ENCODE results near the gene THEM4.

THEM4 gene

DNA sequence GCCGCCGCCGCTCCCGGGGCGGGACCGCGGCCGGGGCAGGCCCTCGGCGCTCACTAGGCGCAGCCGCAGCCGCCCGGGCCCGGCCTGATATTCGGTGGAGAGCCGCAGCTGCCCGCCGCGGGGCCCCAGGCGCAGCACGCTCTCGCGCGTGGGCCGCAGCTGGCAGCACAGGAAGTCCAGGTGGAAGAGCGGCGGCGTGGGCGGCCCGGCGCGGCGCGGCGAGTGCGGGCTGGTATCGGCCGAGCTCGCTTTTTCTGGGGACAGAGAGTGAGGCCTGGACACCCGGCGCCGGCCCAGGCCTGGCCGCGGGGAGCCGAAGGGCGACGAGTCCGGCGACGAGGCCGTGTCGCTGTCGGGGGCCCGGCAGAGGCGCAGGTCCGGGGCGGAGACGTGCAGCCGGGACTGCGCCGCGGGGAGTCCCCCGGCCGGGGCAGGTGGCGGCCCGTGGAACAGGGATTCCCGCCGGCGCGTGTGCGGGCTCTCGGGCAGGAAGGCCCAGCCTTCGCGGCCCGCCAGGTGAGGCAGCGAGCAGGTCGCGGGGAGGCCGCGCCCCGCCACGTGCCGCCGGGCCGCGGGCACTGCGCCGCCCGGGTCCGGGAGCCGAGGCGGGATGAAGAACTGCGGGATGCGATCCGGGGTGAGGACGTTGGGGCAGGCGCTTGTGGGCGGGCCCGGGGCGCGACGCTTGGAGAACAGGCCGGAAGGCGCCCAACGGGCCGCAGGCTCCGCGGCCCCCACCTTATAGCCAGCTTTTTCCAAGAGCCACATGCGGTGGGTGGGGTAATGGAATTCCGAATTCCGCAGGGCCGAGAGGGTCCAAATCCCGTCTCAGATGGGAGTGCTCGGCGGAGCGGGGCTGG is 70.9 kb downstream of the THEM4 start:
- no peak for DNase-seq (ENCODE audit: low read depth in 2 of 2)

DNA sequence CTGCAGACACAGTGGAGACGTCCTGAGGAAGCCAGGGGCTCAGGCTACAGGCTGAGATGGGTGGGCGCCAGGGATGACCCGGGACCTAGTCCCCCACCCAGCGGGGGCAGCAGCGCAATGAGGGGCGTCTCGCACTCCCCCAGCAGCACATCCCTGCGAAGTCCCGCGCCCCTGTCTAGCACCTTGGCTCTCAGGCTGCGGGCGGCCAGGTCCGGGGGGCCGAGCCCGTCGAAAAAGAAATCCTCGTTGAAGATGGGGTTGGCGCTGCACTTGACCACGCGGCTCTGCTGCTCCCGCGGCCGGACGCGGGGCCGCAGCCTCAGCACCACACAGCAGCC is 71.5 kb downstream of the THEM4 start:
- no peak for DNase-seq (ENCODE audit: low read depth in 2 of 2)

DNA sequence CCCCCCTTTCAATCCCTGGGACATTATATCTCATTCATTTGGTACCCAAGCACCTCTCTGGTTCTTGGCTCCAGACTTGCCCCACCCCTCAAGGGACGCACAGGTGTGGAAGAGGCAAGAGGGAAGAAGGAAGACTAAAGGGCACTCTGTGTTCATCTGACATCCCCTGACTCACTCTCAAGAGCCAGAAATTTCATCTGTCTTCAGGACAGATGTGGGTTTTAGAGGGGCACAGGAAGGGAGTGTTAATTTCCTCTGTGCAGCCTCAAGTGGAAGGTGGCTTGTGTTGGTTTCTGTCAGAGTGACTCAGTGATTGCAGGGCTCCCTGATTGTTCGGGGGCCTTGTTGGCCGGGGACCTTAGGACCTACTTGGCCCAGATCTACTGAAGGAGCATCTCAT is 72.1 kb downstream of the THEM4 start:
- no peak for DNase-seq (ENCODE audit: low read depth in 2 of 2)

DNA sequence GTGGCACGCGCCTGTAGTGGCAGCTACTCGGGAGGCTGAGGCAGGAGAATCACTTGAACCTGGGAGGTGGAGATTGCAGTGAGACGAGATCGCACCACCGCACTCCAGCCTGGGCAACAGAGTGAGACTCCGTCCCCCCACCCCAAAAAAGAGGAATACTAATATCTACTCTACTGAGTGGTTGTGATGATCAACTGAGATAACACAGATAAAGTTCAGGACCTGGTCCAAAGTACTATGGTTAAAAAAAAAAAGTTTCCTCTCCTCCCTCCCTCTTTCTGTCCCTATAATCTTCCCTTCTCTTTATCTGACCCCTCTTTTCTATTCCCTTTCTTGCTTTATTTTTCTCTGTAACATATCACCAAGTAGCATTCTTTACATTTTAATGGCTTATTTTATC is 73.7 kb downstream of the THEM4 start:
- DNase-seq (ENCODE audit: low read depth in 2 of 2) = no peak

DNA sequence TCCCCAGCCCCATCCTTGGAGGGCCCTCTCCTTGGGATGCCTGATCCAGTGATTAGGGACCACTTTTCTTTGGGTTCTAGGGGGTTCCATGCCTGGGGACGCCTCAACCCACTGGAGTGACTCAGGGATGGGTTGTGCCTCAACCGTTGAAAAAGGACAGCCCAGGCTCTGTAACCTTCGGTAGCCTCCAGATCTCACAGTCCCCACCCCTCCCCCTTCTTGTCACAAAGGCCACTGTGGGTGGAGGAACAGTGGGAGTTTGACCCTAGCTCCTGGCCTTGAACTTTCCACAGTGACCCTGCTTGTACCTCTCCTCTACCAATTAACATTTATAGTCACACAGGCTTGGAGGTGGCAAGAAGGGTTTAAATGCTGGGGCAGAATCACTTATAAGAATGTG is 75.1 kb downstream of the THEM4 start:
- DNase-seq (ENCODE audit: low read depth in 2 of 2) = no peak

DNA sequence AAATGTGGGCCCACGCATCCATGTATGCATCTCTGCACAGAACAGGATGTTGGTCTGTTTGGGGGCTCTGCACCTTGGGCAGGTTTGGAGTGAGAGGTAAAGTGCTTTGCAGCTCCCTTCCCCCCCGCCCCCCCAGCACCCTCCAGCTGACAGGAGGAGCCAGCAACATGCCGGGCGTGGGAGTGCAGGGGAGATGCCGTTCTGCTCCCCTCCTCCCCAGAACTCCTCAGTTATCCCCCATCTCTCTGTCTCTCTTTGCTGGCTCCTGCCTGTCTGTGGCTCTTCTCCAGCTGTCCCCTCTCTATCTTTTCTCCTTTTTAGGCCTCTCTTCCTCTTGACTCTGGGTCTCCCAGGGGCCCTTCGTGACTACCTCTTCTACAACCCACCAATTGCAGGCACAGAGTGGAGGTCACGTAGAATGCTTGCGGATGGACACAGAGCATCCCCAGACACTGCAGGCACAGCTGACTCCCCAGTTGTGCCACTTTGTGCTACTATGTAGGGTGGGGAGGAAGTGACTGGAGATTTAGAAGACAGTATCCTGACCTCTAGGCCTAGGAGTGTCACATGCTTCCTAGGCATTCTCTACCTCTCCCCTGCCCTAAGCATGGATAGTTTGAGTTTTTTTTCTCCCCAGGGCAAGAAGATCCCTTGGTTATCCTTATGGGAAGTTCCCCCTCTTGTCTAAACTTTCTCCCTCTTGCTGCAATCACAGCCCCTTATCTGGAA is 76.0 kb downstream of the THEM4 start:
- no peak for DNase-seq (ENCODE audit: low read depth in 2 of 2)

DNA sequence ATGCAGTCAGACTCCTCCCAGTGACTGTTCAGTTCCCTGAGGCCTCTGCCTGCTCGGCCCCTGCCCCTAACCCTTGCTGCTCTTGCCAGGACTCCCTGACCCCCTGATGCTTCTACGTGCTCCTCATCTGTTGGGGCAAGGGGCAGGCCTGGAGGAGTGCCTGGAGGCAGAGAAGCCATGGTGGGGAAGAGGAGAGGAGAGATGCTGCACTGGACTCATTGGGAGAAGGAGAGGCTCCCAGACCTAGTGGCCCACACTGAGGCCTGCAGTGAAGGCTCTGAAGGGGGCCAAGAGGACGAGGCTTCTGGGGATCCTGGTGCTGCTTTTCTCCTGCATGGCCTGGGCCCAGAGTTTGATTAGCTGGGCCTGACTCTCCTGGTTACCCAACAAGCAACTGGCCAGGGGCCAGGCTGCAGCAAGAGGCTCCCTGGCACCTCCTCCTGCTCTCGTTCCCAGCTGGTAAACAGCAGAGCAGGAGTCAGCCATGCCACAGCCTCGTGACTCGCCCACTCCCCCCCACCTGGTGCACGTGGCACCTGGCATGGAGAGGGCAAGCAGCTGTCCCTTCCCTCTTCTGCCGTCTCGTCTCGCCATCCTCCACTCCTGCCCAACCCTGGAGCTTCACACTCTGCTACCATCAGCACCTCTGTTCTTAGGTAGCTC is 76.9 kb downstream of the THEM4 start:
- DNase-seq (ENCODE audit: low read depth in 2 of 2) = no peak

DNA sequence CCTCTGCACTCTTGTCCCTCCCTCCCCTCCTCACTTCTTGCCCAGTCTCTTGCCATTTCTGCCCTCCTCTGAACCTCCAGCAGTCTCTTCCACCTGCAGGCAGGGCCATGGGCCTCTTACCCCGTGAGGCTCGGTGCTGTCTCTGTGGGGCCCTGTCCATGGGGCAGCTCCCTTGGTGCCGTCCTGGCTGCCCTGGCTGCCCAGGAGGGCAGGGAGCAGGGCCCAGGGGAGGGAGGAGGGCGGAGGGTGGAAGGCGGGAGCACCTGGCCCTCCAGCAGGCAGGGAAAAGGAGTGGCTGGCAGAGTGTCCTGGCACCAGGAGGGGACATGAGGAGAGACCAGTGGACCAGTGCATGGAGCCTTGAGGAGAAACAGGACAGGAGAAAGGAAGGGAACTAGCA is 77.7 kb downstream of the THEM4 start, which contains the start of gene RORC:
TSS of gene RORC (minus strand) at position 198 of the 400 bp plus-strand sequence. CDS start at position 160, 38 bp downstream.
- DNase-seq (ENCODE audit: low read depth in 2 of 2) = no peak

DNA sequence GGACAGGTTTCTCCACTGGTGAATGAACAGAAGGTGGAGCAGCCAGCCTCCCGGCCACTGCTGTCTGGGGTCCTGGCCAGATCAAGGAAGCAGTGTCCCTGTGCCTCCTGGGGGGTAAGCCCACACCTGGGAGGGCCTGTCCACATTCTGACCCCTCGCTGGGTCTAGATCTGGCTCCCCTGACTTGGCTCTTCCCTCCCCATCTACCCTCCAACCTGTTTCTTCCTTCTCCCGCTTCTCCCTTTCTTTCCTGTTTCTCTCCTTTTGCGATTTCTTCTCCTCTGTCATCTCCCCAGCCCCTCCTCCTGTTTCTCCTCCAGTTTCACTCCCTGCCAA is 78.1 kb downstream of the THEM4 start:
- DNase-seq (ENCODE audit: low read depth in 2 of 2) = no peak

DNA sequence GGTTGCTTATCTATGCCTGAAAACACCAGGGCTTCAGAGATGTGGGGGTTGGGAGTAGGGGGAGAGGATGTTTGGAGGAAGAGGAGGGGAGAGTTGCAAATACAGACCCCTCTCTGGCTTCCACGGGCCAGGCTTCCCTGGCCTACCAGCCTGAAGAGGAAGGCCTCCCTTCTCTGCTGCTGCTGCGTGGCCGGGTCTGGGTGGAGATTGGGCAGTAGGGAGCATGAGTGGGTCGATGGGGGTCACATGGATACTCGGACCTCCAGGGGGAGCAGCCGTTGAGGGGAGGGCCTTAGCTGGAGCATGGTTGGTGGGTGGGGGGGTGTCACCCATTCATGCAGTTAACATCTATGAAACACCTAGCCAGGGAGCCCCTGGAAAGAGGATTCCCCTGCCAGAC is 79.3 kb downstream of the THEM4 start:
- no peak for DNase-seq (ENCODE audit: low read depth in 2 of 2)

DNA sequence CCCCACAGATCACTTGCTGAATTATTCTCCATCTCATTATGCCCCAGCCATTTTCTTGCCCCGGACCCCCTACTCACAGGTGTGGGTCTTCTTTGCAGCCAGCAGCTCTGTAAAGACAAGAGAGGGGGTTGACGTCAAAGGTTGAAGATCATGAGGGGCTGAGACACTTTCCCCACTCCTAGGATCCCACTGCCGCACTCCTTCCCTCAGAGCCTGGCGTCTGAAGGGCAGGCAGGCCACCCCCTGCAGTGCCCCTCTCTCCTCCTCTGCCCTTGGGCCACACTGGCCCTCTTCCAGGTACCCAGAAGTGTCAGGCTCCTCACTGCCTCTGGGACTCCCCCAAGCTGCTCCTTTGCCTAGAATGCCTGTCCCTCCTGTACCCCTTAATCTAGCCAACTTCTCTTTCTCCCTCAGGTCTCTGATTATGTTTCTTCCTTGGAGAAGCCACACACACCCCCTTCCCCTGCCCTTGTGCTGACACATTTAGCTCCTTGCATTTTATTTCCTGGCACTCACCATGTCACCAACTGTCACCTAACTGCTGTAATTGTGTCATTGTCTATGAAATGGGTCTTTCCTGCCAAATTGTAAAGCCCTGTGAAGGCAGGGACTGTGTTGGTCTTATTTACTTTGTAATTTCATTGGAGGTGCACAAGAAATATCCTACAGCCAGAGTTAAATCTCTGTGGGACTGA is 79.8 kb downstream of the THEM4 start:
- no peak for DNase-seq (ENCODE audit: low read depth in 2 of 2)

DNA sequence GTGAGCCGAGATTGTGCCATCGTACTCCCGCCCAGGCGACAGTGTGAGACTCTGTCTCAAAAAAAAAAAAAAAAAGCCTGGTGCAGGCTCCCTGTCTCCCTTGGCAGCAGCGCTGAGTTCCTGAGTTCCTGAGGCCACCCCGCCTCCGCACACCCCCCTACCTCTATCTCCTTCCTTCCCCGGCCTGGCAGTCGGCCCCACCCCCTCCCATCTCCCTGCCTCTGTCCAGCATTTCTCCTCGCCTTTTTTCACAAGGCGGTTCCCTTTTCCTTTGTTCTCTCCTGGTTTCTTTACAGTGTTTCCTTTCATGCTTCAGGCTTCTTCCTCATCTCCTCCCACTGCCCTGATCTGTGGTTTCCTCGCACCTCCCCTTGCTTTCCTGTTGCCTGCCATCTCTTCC is 80.4 kb downstream of the THEM4 start:
- DNase-seq (ENCODE audit: low read depth in 2 of 2) = no peak

DNA sequence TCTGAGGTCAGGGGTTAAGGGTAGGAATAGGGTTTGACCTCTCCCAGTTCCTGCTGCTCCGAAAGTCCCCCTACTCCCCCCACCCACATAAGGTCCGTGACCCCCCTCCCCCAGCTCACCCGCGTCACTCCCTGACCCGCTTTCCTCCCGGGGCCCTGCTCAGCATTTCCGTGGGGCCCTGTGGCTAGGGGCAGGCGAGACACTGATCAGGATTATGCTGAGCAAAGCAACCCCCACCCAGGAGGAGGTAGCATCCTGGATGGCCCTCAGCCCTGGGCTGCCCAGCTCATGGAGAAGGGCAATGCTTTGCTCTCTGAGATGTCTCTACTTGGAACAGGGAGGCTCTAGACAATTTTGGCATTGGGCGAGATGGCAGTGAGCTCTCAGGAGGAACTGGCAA is 81.5 kb downstream of the THEM4 start:
- no peak for DNase-seq (ENCODE audit: low read depth in 2 of 2)

DNA sequence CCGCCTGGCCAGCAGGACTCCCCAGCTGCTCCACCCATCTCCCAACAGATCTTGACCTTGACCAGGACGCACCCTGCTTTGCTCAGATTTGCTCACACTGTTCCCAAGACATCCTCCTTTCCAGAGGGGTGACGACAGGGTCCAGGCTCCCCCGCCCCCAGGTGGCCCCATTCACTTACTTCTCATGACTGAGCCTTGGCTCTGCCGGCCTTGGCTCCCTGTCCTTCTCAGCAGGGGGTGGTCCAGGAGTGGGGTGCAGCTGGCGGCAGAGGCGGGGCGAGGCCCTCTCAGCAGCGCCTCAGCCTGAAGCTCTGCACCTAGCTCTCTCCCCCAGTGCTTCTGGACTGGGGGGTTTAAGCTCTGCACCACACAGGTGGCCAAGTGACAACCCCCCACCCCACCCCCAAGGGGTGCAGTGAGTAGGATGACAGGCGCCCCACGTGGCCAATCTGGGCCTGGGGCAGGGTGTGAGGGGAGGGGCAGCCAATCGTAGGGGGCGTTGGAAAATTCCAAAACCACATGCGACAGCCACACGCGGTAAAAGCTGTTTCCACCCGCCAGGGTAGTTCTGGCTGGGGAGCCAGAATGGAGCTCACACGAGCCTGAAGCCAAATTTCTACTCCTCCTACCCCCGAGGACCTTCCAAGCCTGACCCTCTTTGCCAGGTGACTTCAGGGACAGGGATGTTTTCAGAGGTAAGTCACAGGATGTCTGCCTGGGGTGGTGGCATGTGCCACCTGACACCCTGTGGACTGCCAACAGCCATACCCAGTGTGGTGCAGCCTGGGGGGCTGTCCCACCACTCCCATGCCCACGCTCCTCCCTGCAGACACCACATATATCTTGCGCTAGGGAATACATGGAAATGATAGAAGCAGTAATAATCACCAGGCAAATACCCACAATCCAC is 83.3 kb downstream of the THEM4 start:
- no peak for DNase-seq (ENCODE audit: low read depth in 2 of 2)

DNA sequence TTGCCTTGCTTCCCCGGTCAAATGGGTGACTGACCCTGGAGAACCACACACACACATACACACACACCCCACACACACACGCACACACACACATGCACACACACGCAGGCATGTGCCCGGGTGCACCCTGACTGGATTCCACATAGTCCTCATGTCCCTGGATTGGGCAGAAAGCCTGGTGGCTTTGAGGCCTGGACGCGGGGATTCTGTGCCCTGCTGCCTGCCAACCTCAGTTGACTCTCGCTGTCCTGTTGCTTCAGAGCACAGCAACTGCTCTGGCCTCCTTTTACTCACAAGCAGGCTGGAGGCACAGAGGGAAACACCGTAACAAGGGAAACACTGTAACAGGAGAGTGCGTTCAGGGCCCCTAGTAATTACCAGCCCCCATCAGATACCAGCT is 84.1 kb downstream of the THEM4 start:
- DNase-seq (ENCODE audit: low read depth in 2 of 2) = no peak

All from stimulated activated CD4-positive, alpha-beta T cell treated with anti-CD3 and anti-CD28 coated beads, Interleukin-4, amount 100 ng/mL, for 48 hours (primary cell).